A549 (cell line): ENCODE results near the gene ARL3. TPM values are rescaled to one million over a fixed set of nuclear protein-coding genes. Genes with fewer than 3 reads are reported as not detected.
A peak's percentile ranks its signal among the peaks of the same experiment; 100 is the strongest.

Experiments
- ATAC-seq, 2 experiments: fragments of 200-7000 bp in 1 of 2; fragments of >200 bp in 1 of 2; cut with Nextera tagmentation in 1 of 2; cut with Tn5 transposase in 1 of 2; 3 replicates each; pipeline versions ENCODE4 v1.8.0 to v1.9.1; 2018 to 2020; ENCODE audit warnings: mild to moderate bottlenecking in 1 of 2, moderate library complexity in 1 of 2
- CTCF ChIA-PET: fragments of 300-600 bp; sonication (Branson Sonifier 250); formaldehyde crosslinking; extraction: SDS; loops from one replicate; lab custom pipeline; 2021; ENCODE audit warnings: antibody characterized with exemption, inconsistent platforms; lab: Yijun Ruan, JAX
- POLR2A ChIA-PET: fragments of 350-600 bp; formaldehyde crosslinking; extraction: SDS; loops from one replicate; lab custom pipeline; 2021; ENCODE audit warnings: antibody characterized with exemption, inconsistent platforms; lab: Yijun Ruan, JAX
- DNase-seq, 2 experiments: peaks; one replicate each; pipeline versions ENCODE4 v3.0.0 to v3.0.0-alpha.2; 2011 to 2016; ENCODE audit warnings: low read depth in 1 of 2, low spot score in 1 of 2
- FAIRE-seq: peaks from 2 replicates; lab custom pipeline; 2011; peaks lifted over from hg19 to GRCh38; lab: Jason Lieb, UNC
- H3K27ac ChIP-seq, 2 experiments: fragments of >200 bp; sonication (Bioruptor Twin); formaldehyde crosslinking; 3 replicates each; pipeline ENCODE4 v1.5.1; 2016 to 2017
- H3K4me1 ChIP-seq: fragments of >200 bp; sonication (Bioruptor Twin); formaldehyde crosslinking; 3 replicates; pipeline ENCODE4 v1.6.1; 2016
- H3K4me2 ChIP-seq: fragments of >200 bp; sonication (Bioruptor Twin); formaldehyde crosslinking; 3 replicates; pipeline ENCODE4 v1.6.1; 2016
- H3K4me3 ChIP-seq: fragments of >200 bp; sonication (Bioruptor Twin); formaldehyde crosslinking; 3 replicates; pipeline ENCODE4 v1.5.1; 2016
- H3K9me3 ChIP-seq: fragments of >200 bp; sonication (Bioruptor Twin); formaldehyde crosslinking; 3 replicates; pipeline ENCODE4 v1.6.1; 2016
- CBX8 ChIP-seq: fragments of 200-600 bp; sonication (generic); IDR thresholded peaks from 2 replicates; pipeline ENCODE4 v1.6.1; 2016
- CHD4 ChIP-seq: fragments of 200-600 bp; sonication (generic); IDR thresholded peaks from 2 replicates; pipeline ENCODE4 v1.6.1; 2016; ENCODE audit warnings: antibody characterized with exemption, mild to moderate bottlenecking, borderline replicate concordance
- CTCF ChIP-seq: fragments of >200 bp; sonication (Bioruptor Twin); formaldehyde crosslinking; IDR thresholded peaks from 3 replicates; pipeline ENCODE4 v1.5.1; 2016
- EHMT2 ChIP-seq: fragments of 200-600 bp; sonication (generic); IDR thresholded peaks from 2 replicates; pipeline ENCODE4 v1.6.1; 2016; ENCODE audit warnings: antibody characterized with exemption, low read depth, mild to moderate bottlenecking, moderate library complexity
- FOSB ChIP-seq: fragments of 250-450 bp; sonication (Bioruptor Pico); IDR thresholded peaks from 2 replicates; pipeline ENCODE4 v1.5.0; 2020; ENCODE audit warnings: mild to moderate bottlenecking, moderate library complexity
- GATA3 ChIP-seq: IDR thresholded peaks from 2 replicates; pipeline ENCODE4 v1.6.1; 2012; ENCODE audit warnings: borderline replicate concordance
- HEYL ChIP-seq: fragments of 250-450 bp; sonication (Bioruptor Pico); IDR thresholded peaks from 2 replicates; pipeline ENCODE4 v1.8.0; 2021; ENCODE audit warnings: mild to moderate bottlenecking, moderate library complexity
- HOXA7 ChIP-seq: fragments of 250-450 bp; sonication (Bioruptor Pico); IDR thresholded peaks from 2 replicates; pipeline ENCODE4 v1.5.0; 2020; ENCODE audit warnings: mild to moderate bottlenecking, moderate library complexity
- HOXB13 ChIP-seq: fragments of 250-450 bp; sonication (Bioruptor Pico); IDR thresholded peaks from 2 replicates; pipeline ENCODE4 v1.5.0; 2020; ENCODE audit warnings: low read depth, mild to moderate bottlenecking, moderate library complexity
- HOXB5 ChIP-seq: fragments of 250-450 bp; sonication (Bioruptor Pico); IDR thresholded peaks from 2 replicates; pipeline ENCODE4 v1.5.0; 2020; ENCODE audit warnings: mild to moderate bottlenecking, moderate library complexity
- JUN ChIP-seq, 2 experiments: fragments of >200 bp; sonication (Bioruptor Twin); formaldehyde crosslinking; IDR thresholded peaks; 2 replicates in 1 of 2; 3 replicates in 1 of 2; pipeline ENCODE4 v1.6.1; 2016 to 2017
- KDM1A ChIP-seq: fragments of 200-600 bp; sonication (generic); IDR thresholded peaks from 2 replicates; pipeline ENCODE4 v1.6.1; 2016; ENCODE audit warnings: low read depth, mild to moderate bottlenecking
- MAFK ChIP-seq: fragments of 450-650 bp; IDR thresholded peaks from 2 replicates; pipeline ENCODE4 v1.6.1; 2014; ENCODE audit not compliant: partially characterized antibody
- MAX ChIP-seq: IDR thresholded peaks from 2 replicates; pipeline ENCODE4 v1.6.1; 2012
- PHF8 ChIP-seq: fragments of 200-600 bp; sonication (generic); IDR thresholded peaks from 2 replicates; pipeline ENCODE4 v1.6.1; 2016; ENCODE audit warnings: low read depth, mild to moderate bottlenecking, antibody characterized with exemption, moderate library complexity, borderline replicate concordance
- POLR2A ChIP-seq: IDR thresholded peaks from 2 replicates; pipeline ENCODE4 v1.6.1; 2012; ENCODE audit warnings: mild to moderate bottlenecking, low read length
- POLR2AphosphoS2 ChIP-seq: conservative IDR thresholded peaks from 2 replicates; pipeline ENCODE4 v1.6.1; 2012; ENCODE audit warnings: low read length, improper control_type of control experiment, inconsistent platforms
- RAD21 ChIP-seq, 2 experiments: fragments of >200 bp in 1 of 2; sonication (Bioruptor Twin) in 1 of 2; formaldehyde crosslinking in 1 of 2; IDR thresholded peaks in 1 of 2; conservative IDR thresholded peaks in 1 of 2; 2 replicates in 1 of 2; 3 replicates in 1 of 2; pipeline ENCODE4 v1.6.1; 2012 to 2018; ENCODE audit warnings: inconsistent platforms in 1 of 2
- SREBF2 ChIP-seq: fragments of 450-650 bp; IDR thresholded peaks from 2 replicates; pipeline ENCODE4 v1.6.1; 2014; ENCODE audit warnings: mild to moderate bottlenecking, moderate library complexity
- ZFP36 ChIP-seq: fragments of 450-650 bp; IDR thresholded peaks from 2 replicates; pipeline ENCODE4 v1.6.1; 2014; ENCODE audit warnings: borderline replicate concordance; ENCODE audit not compliant: partially characterized antibody
- WGBS: methylation state at CpG from one replicate; pipeline ENCODE4 v1.1.6; 2017; ENCODE audit errors: missing lambda C conversion rate; 5-methylcytosine and 5-hydroxymethylcytosine counted together
- polyA plus RNA-seq, 4 experiments: library from polyadenylated mRNA; depleted of rRNA in 3 of 4; stranded (reverse); fragments of >200 nt; fragmentation: RNase III in 1 of 4; extraction: RNeasy Plus Mini Kit Qiagen cat#74134 plus additional on column Dnase treatment in 1 of 4; gene quantifications; 2 replicates in 3 of 4; 3 replicates in 1 of 4; pipeline ENCODE4 v1.2.3, GENCODE V29; 2011 to 2017
- TF ChIP-seq, protein P1 (sequence below): IDR thresholded peaks from 2 replicates; pipeline ENCODE4 v1.6.1; 2012

The ARL3 gene
- polyA plus RNA-seq, 2 of the 4 experiments (the other 2 are of a cell fraction) = 20.2 to 21.3 TPM

GRCh38 chr10:102644066-102644645 is 70.0 kb downstream of the ARL3 start, which contains the start of gene TRIM8:
Gene TRIM8 (plus strand): TSS chr10:102644479. CDS start chr10:102644618, 139 bp downstream.
- TF ChIP-seq POLR2A (peak; percentile 31), HOXB13 (CRISPR knock-in tag) (no peak)
- ChIA-PET CTCF (interaction anchor here (0.6 to 3.8 kb wide), 31 partner anchors 9 to 655 kb away, joined by 3 to 38 read pairs (median 4); partner anchors contain the start of genes ACTR1A, ARL3, SFXN2 and SUFU), POLR2A (interaction anchor here (1.0 to 2.5 kb wide), 5 partner anchors 11 to 142 kb away, joined by 3 to 15 read pairs (median 5); partner anchors contain the start of genes ACTR1A, ARL3 and SFXN2)
- peak within 1 kb of the TSS; percentile 99 for H3K4me2 ChIP-seq
- ATAC-seq (peak; percentile 24 to 26), DNase-seq (peak; percentile 51 to 61), FAIRE-seq (no peak)
- peak within 1 kb of the TSS; percentile 94 for H3K4me3 ChIP-seq
- H3K9me3 ChIP-seq = no peaks in the 10 kb centered on the region
- 0% methylated on average over 7 of the region's 80 CpGs for WGBS
- peak within 1 kb of the TSS; percentile 98 for H3K27ac ChIP-seq
- peaks cover 10% of the 10 kb centered on the region for H3K4me1 ChIP-seq

DNA sequence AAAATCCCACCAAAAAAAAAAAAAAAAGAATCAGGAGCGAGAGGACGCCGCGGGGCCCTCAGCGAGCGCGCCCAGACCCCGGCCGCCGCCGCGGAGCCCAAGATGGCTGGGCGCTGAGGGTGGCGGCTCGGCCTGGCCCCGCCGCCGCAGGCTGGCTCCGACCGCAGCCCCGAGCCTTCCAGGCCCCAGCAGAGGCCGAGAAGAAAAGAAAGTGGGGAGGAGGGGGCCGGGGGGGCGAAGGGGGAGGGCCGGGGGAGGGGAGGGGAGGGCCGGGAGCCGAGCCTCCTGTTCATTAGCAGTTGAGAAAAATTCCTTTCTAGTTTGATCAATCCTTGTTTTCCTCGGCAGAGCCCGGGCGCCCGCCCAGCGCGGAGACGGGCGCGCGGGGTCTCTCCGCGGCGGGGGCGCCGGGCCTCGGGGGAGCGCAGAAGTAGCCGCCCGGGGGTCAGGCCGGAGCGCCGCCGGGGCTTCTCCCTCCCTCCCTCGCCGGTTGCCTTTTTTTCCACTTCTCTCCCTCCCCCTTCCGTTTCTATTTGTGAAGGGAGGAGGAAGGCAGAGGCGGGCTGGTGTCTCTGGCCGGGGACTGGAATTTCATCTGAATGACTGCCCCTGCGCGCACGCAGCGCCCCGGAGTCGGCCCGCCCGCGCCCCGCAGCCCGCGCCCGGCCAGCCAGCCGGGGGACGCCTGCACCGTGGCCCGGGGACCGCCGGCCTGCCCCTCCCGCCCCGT is 70.7 kb downstream of the ARL3 start:
- H3K9me3 ChIP-seq = no peaks in the 10 kb centered on the region
- DNase-seq (peak; percentile 51 to 78), ATAC-seq (peak; percentile 12 to 28; a peak in 4 of 6 replicates), FAIRE-seq (no peak)
- peaks cover 10% of the 10 kb centered on the region for H3K4me1 ChIP-seq
- ChIA-PET CTCF (interaction anchor here (1.3 to 3.8 kb wide), 12 partner anchors 13 to 139 kb away, joined by 3 to 38 read pairs (median 10); partner anchors contain the start of genes ACTR1A and SUFU), POLR2A (interaction anchor here (1.9 to 2.4 kb wide), 3 partner anchors 14 to 141 kb away, joined by 5 to 13 read pairs (median 8); partner anchors contain the start of gene ACTR1A)
- WGBS = under 1% methylated on average over 42 of the region's 76 CpGs
- H3K4me2 ChIP-seq = peak overlapping the region; percentile 99
- peak overlapping the region; percentile 98 for H3K27ac ChIP-seq
- TF ChIP-seq SREBF2 (no peak), JUN (IDR thresholded peaks at IDR 0.05) (peak in 1 of 2 experiments; percentile 50; a peak in 4 of 5 replicates)
- peak overlapping the region; percentile 94 for H3K4me3 ChIP-seq

DNA sequence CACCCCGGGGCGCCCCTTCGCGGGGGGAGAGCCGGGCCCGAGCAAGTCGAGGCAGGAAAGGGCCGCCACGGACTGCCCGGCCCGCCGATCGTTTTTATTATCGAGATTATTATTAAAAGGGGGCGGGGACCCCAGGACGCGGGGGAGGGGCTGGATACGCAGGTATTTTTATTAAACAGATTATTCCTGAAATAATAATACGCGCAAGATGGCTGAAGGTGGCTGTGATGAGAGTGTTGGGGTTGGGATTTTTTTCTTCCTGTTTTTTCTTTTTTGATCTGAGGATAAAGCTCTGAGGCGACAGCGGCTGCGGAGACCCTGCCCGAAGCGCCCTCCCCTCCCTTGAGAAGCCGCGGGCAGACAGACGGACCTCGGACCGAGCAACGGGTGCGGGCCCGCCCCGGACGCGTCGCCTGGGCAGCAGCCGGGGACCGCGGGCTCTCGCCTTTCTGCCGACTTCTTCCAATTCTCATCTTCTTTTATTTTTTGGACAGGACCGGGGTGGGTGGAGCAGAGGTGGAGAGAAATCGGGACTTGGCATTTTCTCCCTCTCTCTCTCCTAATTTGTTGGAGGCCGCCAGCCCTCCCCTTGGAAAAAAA is 71.4 kb downstream of the ARL3 start:
- no peak for ATAC-seq
- no peak for FAIRE-seq
- WGBS = 1% methylated on average over 39 of the region's 45 CpGs
- H3K4me2 ChIP-seq = peak overlapping the region; percentile 99
- ChIA-PET CTCF (interaction anchor here (1.2 to 1.5 kb wide), 2 partner anchors 10 to 71 kb away, joined by 3 to 4 read pairs; partner anchors contain the start of gene ARL3), POLR2A (interaction anchor here (1.2 to 2.4 kb wide), 5 partner anchors 15 to 72 kb away, joined by 3 to 13 read pairs (median 4); partner anchors contain the start of genes ARL3 and SFXN2)
- no peaks in the 10 kb centered on the region for H3K9me3 ChIP-seq
- H3K4me3 ChIP-seq = peak overlapping the region; percentile 94
- peak in 1 of 2 experiments; percentile 47 for DNase-seq
- 0 out of 2 replicates have a peak, but pooled peaks have one; percentile 16 for TF ChIP-seq PHF8
- TF ChIP-seq CTCF = no peak
- 0 out of 2 replicates have a peak, but pooled peaks have one; percentile 13 for TF ChIP-seq MAX
- peak overlapping the region; percentile 98 for H3K27ac ChIP-seq
- peaks cover 10% of the 10 kb centered on the region for H3K4me1 ChIP-seq

DNA sequence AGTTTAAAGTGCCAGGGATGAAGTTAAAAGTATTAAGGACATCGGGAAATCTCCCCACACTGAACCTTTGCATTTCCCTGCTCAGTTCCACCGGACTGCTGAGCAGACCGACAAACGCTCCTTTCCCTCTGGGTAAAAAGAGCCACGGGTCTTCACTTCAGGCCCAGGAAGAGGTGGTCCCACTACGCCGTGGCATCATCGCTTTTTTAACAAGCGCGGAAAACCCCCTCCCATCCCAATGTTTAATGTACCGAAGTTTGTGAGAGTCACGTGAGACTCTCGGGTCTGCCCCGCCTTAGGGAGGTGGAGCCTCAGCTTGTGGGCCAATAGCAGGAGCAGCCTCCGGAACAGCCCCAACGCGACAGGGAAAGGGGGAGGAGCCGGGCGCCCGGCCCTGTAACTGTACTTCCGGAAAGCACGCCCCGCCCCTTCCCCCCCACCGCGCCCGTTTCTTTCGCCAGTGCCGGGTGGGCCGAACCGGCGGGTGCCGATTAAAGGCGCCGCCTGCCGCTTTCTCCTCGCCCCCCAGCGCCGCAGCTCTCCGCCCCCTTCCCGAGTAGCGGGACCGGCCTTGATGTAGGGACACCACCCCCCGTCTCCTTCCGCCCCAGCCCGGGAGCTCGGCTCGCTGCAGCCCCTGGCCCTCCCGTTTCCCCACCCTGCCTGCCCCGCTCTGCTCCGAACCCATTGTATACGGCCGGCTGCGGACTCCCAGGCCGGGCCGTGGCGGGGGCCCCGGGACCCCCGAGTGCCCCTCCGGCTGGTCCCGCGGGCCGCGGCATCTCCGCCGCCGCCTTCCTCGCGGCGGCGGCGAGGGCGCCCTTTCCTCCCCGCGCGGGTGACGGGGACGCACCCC is 72.1 kb downstream of the ARL3 start:
- H3K4me2 ChIP-seq = peak overlapping the region; percentile 99
- peak overlapping the region; percentile 98 for H3K27ac ChIP-seq
- 2% methylated on average over 33 of the region's 77 CpGs for WGBS
- H3K4me3 ChIP-seq = peak overlapping the region; percentile 94
- CTCF ChIA-PET = interaction anchor here (1.2 to 1.5 kb wide), 2 partner anchors 10 to 71 kb away, joined by 3 to 4 read pairs; partner anchors contain the start of gene ARL3
- no peaks in the 10 kb centered on the region for H3K9me3 ChIP-seq
- POLR2A ChIA-PET = interaction anchor here (0.5 to 2.4 kb wide), 14 partner anchors 11 to 501 kb away, joined by 3 to 13 read pairs (median 4); partner anchors contain the start of genes ACTR1A, ARL3 and SFXN2
- FAIRE-seq = peak; percentile 36
- peaks cover 8% of the 10 kb centered on the region for H3K4me1 ChIP-seq
- peak; percentile 31 to 79 for ATAC-seq
- DNase-seq = peak; percentile 94 to 97
- 0 out of 2 replicates have a peak, but pooled peaks have one; percentile 3 for TF ChIP-seq GATA3
- no peak for TF ChIP-seq CBX8
- no peak for TF ChIP-seq HOXB5
- no peak for TF ChIP-seq FOSB (CRISPR knock-in tag)
- TF ChIP-seq, protein P1, sequence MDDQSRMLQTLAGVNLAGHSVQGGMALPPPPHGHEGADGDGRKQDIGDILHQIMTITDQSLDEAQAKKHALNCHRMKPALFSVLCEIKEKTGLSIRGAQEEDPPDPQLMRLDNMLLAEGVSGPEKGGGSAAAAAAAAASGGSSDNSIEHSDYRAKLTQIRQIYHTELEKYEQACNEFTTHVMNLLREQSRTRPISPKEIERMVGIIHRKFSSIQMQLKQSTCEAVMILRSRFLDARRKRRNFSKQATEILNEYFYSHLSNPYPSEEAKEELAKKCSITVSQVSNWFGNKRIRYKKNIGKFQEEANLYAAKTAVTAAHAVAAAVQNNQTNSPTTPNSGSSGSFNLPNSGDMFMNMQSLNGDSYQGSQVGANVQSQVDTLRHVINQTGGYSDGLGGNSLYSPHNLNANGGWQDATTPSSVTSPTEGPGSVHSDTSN = no peak; the same call in 1 of the 2 replicates
- no peak for TF ChIP-seq MAFK
- peak; percentile 60; the same call in 1 of the 2 replicates for TF ChIP-seq PHF8
- no peak for TF ChIP-seq POLR2AphosphoS2
- TF ChIP-seq KDM1A = no peak
- no peak for TF ChIP-seq HOXA7 (CRISPR knock-in tag)
- TF ChIP-seq HEYL = no peak
- no peak for TF ChIP-seq ZFP36
- peak; percentile 21 for TF ChIP-seq POLR2A
- TF ChIP-seq EHMT2 = no peak
- TF ChIP-seq CHD4 = no peak
- no peak for TF ChIP-seq RAD21 (conservative IDR thresholded peaks at IDR 0.05 in 1 of 2, IDR thresholded peaks at IDR 0.05 in 1 of 2)
